DMS114 treated with DMSO at 0.1 percent for 48 hours (cell line): ENCODE data around the gene TMEM203.

Experiments
- DNase-seq: peaks from one replicate; lab custom pipeline; 2025; ENCODE audit not compliant: unreplicated experiment; lab: John Stamatoyannopoulos, UW

Gene TMEM203

DNA sequence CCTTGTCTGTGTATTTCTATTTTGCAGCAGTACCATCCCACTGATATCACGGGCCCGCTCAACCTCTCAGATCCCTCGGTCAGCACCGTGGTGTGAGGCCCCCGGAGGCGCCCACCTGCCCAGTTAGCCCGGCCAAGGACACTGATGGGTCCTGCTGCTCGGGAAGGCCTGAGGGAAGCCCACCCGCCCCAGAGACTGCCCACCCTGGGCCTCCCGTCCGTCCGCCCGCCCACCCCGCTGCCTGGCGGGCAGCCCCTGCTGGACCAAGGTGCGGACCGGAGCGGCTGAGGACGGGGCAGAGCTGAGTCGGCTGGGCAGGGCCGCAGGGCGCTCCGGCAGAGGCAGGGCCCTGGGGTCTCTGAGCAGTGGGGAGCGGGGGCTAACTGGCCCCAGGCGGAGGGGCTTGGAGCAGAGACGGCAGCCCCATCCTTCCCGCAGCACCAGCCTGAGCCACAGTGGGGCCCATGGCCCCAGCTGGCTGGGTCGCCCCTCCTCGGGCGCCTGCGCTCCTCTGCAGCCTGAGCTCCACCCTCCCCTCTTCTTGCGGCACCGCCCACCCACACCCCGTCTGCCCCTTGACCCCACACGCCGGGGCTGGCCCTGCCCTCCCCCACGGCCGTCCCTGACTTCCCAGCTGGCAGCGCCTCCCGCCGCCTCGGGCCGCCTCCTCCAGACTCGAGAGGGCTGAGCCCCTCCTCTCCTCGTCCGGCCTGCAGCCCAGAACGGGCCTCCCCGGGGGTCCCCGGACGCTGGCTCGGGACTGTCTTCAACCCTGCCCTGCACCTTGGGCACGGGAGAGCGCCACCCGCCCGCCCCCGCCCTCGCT lies 37.5 kb downstream of the TMEM203 start:
- DNase-seq = no peak

DNA sequence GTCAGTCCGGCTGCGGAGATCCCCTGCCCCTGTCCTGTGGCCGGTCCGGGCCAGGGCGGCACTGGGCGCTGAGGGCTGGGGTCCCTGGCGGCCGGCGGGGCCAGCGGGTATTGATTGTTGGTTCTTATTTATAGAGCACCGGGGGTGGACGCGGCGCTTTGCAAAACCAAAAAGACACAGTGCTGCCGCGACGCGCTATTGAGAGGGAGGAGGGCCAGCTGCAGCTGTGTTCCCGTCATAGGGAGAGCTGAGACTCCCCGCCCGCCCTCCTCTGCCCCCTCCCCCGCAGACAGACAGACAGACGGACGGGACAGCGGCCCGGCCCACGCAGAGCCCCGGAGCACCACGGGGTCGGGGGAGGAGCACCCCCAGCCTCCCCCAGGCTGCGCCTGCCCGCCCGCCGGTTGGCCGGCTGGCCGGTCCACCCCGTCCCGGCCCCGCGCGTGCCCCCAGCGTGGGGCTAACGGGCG lies 38.1 kb downstream of the TMEM203 start:
- no peak for DNase-seq

DNA sequence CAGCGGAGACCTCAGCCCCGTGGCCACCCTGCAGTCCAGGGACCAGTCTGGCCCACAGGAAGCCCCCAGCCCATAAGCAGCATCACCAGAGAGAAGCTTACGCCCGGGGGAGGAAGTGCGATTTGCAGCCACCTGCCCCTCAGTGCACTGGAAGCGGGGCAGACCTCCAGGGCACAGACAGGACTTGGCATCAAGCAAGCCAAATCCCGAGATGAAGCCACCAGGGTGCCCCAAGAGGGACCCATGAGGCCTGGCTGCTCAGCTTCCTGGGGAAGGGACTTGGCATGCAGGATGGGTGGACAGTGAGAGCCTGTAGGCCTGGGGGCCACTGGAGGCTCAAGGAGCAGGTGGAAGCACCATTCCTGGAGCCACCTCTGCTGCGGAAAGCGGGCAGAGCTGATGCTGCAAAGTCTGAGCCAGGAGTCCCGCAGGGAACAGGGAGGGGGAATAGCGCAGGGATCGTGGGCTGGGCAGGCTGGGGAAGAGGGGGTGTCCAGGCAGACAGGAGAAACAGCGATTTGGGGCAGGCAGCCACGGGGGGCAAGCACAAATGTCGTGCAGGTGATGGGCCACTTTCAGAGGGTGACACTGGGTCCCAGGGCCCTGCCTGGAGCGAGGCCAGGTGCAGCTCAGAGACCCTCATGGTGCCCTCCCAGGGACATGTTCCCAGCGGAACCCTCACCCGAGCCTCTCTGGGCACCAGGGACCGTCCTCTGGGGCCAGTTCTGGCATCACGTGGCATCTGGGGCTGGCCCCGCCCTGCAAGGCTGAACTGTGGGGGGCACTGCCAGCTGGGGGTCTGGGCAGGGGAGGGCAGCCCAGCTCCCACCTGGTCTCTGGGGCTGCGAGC lies 38.8 kb downstream of the TMEM203 start:
- no peak for DNase-seq

DNA sequence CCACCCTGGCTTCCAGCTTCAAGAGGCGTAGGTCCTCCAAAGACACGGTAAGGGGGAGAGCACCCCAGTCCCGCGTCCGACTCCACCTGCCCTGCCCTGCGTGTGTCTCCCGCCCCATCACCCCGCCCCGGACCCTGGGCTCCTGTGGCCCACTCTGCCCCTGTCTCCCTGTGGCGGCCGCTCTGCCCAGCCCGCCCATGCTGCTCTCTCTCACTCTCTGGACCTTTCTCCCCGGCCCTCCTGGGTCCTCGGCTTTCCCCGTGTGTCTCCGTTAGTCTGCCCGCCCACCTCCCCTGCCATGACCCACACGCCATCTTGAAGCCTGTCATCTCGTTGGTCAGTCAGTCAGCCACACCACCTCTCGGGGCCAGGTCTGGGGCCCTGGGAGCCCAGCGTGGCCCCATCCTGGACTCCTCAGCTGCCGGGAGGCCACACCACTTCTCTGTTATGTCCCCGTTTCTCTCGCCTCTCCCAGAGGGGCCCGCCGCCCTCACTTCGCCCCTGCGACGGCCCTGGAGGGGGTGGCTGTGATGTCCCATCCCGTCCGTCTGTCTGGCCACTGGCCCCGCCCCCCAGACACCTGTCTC lies 40.1 kb downstream of the TMEM203 start:
- DNase-seq = no peak

DNA sequence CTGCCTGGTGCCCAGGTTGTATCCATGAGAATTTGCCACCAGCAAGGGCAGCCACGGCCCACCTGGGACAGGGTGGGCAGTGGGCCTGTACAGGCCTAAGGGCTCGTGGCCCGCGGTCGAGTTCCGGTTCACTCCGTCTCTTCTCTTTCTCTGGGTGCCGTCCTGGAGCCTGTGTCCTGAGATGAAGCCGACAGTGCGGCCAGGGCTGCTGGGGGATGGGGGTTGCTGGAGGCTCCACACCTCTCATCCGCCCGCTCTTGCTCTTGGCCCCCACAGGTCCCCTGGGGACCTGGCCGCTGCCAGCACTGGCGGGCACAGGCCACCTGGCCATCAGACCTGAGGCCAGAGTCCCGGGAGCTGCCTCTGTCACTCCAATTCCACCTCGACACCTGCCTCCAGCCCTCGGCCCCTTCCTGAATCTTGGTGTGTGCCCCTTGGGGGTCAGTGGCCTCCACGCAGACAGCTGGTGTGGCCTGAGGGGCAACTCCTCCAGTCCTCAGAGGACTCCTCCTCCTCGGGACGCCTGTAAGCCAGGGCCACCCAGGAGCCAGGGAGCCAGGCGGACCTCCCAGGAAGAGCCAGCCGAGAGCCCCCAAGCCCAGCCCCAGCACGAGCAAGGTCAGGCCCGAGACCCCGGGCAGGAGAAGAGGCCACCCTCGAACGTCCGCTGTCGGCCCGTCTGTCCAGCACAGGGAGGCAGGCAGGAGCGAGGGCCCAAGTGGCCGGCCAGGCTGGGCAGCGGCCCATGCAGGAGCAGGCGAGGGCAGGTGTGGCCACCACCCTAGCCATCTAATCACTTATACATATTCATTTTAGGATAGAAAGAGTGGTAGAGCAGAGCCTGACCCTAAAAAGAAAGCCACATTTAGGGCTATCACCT lies 40.8 kb downstream of the TMEM203 start:
- DNase-seq = no peak

DNA sequence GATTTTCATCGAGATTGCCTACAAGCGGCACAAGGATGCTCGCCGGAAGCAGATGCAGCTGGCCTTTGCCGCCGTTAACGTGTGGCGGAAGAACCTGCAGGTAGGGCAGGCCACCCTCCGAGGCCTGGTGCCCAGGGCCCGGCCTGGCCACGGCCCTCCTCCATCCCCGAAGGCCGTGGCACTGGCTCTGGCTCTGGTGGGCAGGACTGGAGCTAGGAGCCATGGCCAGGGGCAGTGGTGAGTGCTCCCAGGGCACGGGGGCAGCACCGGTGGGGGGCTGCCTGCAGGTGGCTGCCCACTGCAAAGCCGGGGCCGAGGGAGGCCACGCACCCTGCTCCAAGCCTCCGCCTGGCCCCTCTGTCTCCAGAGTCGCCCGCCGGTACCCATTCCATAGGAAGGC lies 41.6 kb downstream of the TMEM203 start:
- DNase-seq = no peak

DNA sequence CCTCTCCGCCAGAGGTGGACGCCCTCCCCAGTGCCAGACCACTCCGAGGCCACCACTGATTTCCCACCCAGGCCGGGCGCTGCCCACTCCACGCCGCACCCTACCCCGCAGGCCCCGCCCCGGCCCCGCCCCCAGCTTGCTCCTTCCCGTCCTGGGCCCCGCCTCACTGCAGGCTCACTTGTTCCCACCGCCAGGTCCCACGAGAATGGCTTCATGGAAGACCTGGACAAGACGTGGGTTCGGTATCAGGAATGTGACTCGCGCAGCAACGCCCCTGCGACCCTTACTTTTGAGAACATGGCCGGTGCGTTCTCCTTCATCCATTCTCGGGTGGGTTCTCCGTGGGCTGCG lies 42.1 kb downstream of the TMEM203 start:
- DNase-seq = no peak

DNA sequence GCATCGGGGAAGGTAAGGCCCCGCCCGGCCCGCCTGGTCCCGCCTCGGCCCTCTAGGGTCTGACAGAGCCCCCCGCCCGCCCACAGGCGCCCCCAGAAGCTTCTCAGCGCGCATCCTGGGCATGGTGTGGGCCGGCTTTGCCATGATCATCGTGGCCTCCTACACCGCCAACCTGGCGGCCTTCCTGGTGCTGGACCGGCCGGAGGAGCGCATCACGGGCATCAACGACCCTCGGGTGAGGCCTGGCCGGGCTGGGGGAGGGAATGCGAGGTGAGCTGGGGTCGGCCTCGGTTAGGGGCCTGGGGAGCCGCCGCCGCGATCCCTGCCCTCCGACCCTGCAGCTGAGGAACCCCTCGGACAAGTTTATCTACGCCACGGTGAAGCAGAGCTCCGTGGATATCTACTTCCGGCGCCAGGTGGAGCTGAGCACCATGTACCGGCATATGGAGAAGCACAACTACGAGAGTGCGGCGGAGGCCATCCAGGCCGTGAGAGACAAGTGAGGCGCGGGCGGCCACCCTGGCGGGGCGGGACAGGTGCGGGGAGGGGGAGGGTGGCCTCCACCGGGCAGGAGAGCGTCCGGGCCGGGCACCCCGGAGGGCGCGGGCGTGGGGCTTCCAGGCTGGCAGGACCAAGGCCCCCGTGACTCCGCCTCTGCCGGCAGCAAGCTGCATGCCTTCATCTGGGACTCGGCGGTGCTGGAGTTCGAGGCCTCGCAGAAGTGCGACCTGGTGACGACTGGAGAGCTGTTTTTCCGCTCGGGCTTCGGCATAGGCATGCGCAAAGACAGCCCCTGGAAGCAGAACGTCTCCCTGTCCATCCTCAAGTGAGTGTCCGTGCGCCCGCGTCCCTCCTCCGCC lies 42.7 kb downstream of the TMEM203 start:
- no peak for DNase-seq

DNA sequence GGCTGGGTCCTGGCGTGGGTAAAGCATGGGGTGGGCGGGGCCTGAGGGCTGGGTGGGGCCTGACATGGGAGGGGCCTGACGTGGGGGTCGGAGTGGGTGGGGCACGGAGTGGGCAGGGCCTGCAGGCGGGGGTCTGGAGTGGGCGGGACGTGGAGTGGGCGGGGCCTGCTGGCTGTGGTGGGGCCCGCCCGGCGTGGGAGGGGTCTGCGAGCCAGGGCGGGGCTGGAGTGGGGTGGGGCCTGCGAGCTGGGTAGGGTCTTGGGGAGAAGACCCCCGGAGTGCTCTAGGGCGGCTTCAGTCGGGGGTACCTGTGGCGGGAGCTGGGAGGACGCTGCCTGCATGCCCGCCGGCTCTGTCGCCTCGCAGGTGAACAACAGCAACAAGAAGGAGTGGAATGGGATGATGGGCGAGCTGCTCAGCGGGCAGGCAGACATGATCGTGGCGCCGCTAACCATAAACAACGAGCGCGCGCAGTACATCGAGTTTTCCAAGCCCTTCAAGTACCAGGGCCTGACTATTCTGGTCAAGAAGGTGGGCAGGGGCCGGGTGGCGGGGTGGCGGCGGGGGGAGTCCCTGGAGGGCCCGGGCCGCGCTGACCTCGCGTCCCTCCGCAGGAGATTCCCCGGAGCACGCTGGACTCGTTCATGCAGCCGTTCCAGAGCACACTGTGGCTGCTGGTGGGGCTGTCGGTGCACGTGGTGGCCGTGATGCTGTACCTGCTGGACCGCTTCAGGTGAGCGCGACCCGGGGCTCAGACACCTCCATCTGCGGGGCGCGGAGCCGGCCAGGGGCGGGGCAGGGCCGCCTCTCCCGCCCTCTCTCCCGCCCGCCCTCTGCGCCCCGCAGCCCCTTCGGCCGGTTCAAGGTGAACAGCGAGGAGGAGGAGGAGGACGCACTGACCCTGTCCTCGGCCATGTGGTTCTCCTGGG lies 43.6 kb downstream of the TMEM203 start:
- DNase-seq = no peak

DNA sequence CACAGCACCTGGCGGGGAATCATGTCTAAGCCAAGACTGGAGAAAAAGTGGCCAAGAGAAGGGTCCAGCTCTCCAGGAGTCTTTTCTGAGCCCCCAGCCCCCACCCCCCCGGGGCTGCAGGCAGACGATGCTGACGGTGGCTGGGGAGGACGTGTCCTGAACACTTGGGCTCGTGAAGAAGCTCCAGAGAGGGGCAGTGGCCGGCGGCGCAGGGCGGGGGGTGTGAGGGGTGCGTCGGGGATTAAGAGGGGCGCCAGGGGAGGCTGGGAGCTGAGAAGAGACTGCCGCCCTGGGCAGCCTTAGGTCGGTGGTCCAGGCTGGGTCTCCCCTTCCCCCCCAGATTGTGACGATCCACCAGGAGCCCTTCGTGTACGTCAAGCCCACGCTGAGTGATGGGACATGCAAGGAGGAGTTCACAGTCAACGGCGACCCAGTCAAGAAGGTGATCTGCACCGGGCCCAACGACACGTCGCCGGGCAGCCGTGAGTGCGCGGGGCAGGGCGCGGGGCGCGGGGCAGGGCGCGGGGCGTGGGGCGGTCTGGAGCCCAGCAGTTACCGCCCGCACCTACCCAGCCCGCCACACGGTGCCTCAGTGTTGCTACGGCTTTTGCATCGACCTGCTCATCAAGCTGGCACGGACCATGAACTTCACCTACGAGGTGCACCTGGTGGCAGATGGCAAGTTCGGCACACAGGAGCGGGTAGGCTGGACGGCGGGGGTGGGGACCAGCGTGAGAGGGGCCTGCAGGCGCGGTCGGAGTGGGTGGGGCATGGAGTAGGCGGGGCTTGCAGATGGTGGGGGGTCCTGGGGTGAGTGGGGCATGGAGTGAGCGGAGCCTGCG lies 44.5 kb downstream of the TMEM203 start:
- no peak for DNase-seq

DNA sequence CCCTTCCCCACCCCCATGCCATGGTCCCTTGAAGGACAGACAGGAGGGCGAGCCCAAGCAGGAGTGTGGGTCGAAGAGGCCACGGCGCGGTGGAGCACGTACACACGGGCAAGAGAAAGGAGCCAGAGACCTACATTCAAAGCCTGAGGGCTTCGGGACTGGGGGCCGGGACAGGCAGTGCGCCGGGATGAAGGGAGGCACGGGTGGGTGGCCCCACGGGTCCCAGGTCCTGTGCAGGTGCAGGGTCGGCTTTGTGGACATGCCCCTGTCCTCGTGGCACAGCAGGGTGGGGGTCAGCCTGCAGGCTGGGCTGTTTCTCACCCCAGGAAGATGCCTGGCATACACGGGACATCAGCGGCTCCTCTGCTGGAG lies 45.4 kb downstream of the TMEM203 start:
- no peak for DNase-seq

DNA sequence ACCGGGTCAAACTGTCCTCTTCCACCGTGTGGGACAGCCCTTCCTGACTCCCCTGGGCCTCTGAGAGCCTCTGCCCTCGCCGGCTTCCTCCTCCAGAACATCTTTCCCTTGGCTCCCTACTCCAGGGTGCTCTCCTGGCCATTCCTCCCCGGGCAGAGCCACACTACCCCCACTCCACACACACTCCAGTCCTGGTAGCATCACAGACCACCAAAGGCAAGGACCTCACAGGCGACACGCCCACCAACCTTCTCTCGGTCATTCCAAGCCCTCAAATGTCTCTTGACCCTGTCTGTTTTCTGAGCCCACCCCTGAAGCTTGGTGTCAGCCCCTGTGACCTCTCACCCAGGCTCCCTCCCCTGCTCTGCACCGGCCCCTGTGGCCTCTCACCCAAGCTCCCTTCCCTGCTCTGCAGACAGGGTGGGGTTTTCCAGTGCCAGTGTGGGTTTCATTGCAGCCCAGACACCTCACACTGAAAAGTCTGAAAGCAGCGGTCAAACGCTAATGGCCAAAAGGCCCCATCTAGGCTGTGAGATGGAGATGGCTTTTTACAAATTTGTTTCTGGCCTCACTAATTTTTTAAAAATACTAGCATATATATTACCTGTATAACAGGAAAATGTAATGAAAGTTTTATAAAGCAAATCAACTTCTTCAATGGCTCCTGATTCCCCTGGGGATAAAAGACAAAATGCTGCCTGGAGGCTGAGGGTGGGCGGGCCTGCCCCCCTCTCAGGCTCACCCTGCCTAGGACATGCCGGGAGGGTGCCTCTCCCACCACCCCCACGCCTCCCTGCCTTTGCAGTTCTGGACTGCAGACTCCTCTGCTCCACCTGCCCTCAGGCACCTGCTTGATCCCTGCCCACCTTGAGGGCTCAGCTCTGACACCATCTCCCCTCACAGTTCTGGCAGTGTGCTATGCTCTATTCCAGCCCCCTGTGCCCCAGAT lies 46.1 kb downstream of the TMEM203 start:
- DNase-seq = no peak

DNA sequence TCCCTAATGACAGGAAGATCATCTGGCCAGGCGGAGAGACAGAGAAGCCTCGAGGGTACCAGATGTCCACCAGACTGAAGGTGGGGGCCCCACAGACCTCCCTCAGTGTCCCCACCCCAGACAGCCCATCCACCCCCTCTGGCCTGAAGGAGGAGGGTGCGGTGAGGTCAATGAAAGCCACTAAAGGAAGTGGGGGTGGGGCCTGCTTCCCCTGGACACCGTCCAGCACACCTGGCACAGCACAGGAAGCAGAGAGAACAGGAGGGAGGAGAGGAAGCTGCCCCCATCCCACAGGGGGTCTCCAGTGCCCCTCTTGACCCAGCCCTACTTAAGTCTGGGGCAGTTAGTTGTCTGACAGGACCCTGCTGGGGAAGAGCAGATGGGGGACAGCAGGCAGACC lies 46.8 kb downstream of the TMEM203 start:
- DNase-seq = no peak

DNA sequence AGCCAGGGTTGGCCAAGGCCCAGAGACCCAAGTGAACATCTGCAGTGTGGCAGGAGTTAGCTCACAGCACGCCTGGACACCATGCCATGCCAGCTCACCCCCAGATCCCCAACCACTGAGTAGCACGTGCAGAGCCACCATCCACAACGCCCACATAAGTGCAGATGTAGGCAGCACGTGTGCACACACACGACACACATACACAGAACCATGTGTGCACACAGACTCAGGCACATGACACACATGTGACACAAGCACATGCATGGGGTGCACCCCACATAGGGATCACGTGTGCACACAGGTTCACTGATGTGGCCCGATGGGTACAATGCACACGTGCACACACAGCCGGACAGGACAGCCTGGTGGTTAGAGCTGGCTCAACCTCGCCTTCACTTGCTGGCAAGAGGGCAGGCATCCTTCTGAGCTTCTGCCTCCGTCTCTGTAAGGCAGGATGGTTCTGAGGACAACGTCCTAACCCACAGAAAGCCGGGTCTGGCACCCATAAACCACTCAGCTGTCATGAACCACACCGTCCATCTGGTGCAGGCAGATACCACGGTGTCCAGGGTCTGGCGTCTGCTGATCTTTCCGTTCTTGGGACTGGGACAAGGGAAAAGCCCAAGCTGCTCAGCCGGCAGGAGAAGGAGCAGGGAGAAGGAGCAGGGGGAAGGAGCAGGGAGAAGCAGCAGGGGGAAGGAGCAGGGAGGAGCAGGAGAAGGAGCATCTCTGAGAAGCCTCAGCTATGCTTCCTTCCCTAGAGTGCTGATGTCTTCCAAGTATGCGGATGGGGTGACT lies 47.6 kb downstream of the TMEM203 start:
- no peak for DNase-seq

DNA sequence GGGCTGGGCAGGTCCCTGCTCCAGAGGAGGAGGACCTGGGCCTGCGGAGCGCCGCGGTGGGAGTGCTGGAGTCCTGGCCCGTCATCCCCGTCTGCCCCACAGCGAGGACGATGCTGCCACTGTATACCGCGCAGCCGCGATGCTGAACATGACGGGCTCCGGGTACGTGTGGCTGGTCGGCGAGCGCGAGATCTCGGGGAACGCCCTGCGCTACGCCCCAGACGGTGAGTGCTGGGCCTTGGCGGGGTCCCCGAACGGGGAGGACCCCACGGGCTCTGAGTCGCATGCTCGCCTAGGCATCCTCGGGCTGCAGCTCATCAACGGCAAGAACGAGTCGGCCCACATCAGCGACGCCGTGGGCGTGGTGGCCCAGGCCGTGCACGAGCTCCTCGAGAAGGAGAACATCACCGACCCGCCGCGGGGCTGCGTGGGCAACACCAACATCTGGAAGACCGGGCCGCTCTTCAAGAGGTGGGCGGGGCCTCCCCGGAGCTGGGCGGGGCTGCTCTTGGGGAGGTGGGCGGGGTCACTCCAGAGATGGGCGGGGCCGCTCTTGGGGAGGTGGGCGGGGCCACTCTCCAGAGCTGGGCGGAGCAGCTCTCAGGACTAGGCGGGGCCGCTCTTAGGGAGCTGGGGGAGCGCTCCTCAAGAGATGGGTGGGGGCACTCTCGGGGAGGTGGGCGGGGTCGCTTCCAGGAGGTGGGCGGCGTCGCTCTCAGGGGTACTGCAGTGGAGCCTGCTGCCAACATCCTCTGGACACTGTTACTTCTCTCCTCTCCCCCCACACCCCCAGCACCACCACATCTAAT lies 48.7 kb downstream of the TMEM203 start:
- DNase-seq = no peak
